A549 (cell line): ENCODE data around the gene KDR.

Experiments
- EP300 ChIP-seq, 2 experiments: fragments of >200 bp; sonication (Bioruptor Twin); formaldehyde crosslinking; IDR thresholded peaks; 2 replicates in 1 of 2; 3 replicates in 1 of 2; pipeline ENCODE4 v1.6.1; 2016 to 2017
- FOSL2 ChIP-seq, 2 experiments: fragments of 450-650 bp in 1 of 2; fragments of >200 bp in 1 of 2; sonication (Bioruptor Twin) in 1 of 2; formaldehyde crosslinking; IDR thresholded peaks; 2 replicates each; pipeline versions ENCODE4 v1.5.0 to v1.6.1; 2016 to 2020; ENCODE audit warnings: mild to moderate bottlenecking in 1 of 2, moderate library complexity in 1 of 2
- MAZ ChIP-seq: fragments of 150-350 bp; IDR thresholded peaks from 2 replicates; pipeline ENCODE4 v1.6.1; 2014; ENCODE audit warnings: antibody characterized with exemption, low read depth, low read length, borderline replicate concordance

- TF ChIP-seq FOSL2 (IDR thresholded peaks at IDR 0.05) (no peak), FOSL2 (CRISPR knock-in tag; IDR thresholded peaks at IDR 0.05) (no peak), MAZ (no peak), EP300 (IDR thresholded peaks at IDR 0.05) (no peak)
These were observed 38.8 kb downstream of the KDR start for GRCh38 chr4:55086578-55086977.
